ENCODE results near the gene PCSK6.
"Not testable (repeated sequence)": the region's sequence is repeated elsewhere in the genome, so short reads cannot be mapped to it uniquely, and the experiment has no call there.

Gene PCSK6

GRCh38 chr15:101420232-101420631, 69.3 kb downstream of the PCSK6 start:
- Histone ChIP-seq H3K36me3 (ENCODE audit: insufficient read depth, low read length) (no peaks in the 10 kb centered on the region), H3K9me2 (replicated peaks; ENCODE audit: low read depth, low read length) (no peaks in the 10 kb centered on the region), H3K9me3 (ENCODE audit: insufficient read depth, low read depth, low read length) (no peaks in the 10 kb centered on the region; the same call in 1 of the 2 replicates), H3K79me2 (ENCODE audit: insufficient read depth, low read length) (no peaks in the 10 kb centered on the region), H3K9ac (ENCODE audit: low read depth, low read length, poor library complexity, severe bottlenecking) (no peak overlapping the region), H3K4me1 (ENCODE audit: insufficient read depth, low read length, poor library complexity, severe bottlenecking) (no peaks in the 10 kb centered on the region), H3F3A (ENCODE audit: low read depth) (no peaks in the 10 kb centered on the region), H2AFZ (ENCODE audit: low read length) (no peak overlapping the region), H3K4me2 (ENCODE audit: low read depth, low read length, poor library complexity, severe bottlenecking) (no peak overlapping the region), H3K4me3 (ENCODE audit: low read length, poor library complexity, severe bottlenecking) (no peak overlapping the region), H4K20me1 (ENCODE audit: insufficient read depth, low read length, poor library complexity, severe bottlenecking) (no peaks in the 10 kb centered on the region), H3K27me3 (ENCODE audit: insufficient read depth, low read length, poor library complexity, severe bottlenecking) (no peaks in the 10 kb centered on the region)
- TF ChIP-seq EZH2phosphoT487 (IDR thresholded peaks at IDR 0.05; ENCODE audit: borderline replicate concordance) (no peak), CTCF (conservative IDR thresholded peaks at IDR 0.05; ENCODE audit: low read length) (no peak)

- not testable (repeated sequence) for H3K9me2 ChIP-seq (replicated peaks; ENCODE audit: low read depth, low read length); H3K4me3 ChIP-seq (ENCODE audit: low read length, poor library complexity, severe bottlenecking); H3K4me1 ChIP-seq (ENCODE audit: insufficient read depth, low read length, poor library complexity, severe bottlenecking); H3K4me2 ChIP-seq (ENCODE audit: low read depth, low read length, poor library complexity, severe bottlenecking); H2AFZ ChIP-seq (ENCODE audit: low read length); H3K9ac ChIP-seq (ENCODE audit: low read depth, low read length, poor library complexity, severe bottlenecking); H3K27me3 ChIP-seq (ENCODE audit: insufficient read depth, low read length, poor library complexity, severe bottlenecking); H4K20me1 ChIP-seq (ENCODE audit: insufficient read depth, low read length, poor library complexity, severe bottlenecking); H3K36me3 ChIP-seq (ENCODE audit: insufficient read depth, low read length); H3F3A ChIP-seq (ENCODE audit: low read depth); H3K79me2 ChIP-seq (ENCODE audit: insufficient read depth, low read length); H3K9me3 ChIP-seq (ENCODE audit: insufficient read depth, low read depth, low read length)
Observed at GRCh38 chr15:101416475-101416874, 73.0 kb downstream of the PCSK6 start.

GRCh38 chr15:101413239-101413638, 76.3 kb downstream of the PCSK6 start:
- H3F3A ChIP-seq (ENCODE audit: low read depth): no peaks in the 10 kb centered on the region

More at GRCh38 chr15:101413239-101413638, 76.3 kb downstream of the PCSK6 start:
- no peaks in the 10 kb centered on the region for H3K9me2 ChIP-seq (replicated peaks; ENCODE audit: low read depth, low read length)
- H3K27me3 ChIP-seq (ENCODE audit: insufficient read depth, low read length, poor library complexity, severe bottlenecking): no peaks in the 10 kb centered on the region
- no peaks in the 10 kb centered on the region for H3K79me2 ChIP-seq (ENCODE audit: insufficient read depth, low read length)
- H3K9me3 ChIP-seq (ENCODE audit: insufficient read depth, low read depth, low read length): peaks cover 4% of the 10 kb centered on the region; the same call in 1 of the 2 replicates
- no peak overlapping the region for H3K4me3 ChIP-seq (ENCODE audit: low read length, poor library complexity, severe bottlenecking)
- no peak overlapping the region for H2AFZ ChIP-seq (ENCODE audit: low read length)
- H3K9ac ChIP-seq (ENCODE audit: low read depth, low read length, poor library complexity, severe bottlenecking): no peak overlapping the region
- H4K20me1 ChIP-seq (ENCODE audit: insufficient read depth, low read length, poor library complexity, severe bottlenecking): no peaks in the 10 kb centered on the region
- no peak for TF ChIP-seq CTCF (conservative IDR thresholded peaks at IDR 0.05; ENCODE audit: low read length)
- no peak for TF ChIP-seq EZH2phosphoT487 (IDR thresholded peaks at IDR 0.05; ENCODE audit: borderline replicate concordance)
- H3K4me2 ChIP-seq (ENCODE audit: low read depth, low read length, poor library complexity, severe bottlenecking): no peak overlapping the region
- H3K36me3 ChIP-seq (ENCODE audit: insufficient read depth, low read length): no peaks in the 10 kb centered on the region
- H3K4me1 ChIP-seq (ENCODE audit: insufficient read depth, low read length, poor library complexity, severe bottlenecking): no peaks in the 10 kb centered on the region
